H9 (cell line): Measurements from ENCODE around the gene MAT2A. TPM values are rescaled to one million over a fixed set of nuclear protein-coding genes. Genes with fewer than 3 reads are reported as not detected.

ENCODE experiments used
- DNase-seq: peaks from one replicate; pipeline ENCODE4 v3.0.0-alpha.2; 2017
- H2AFZ ChIP-seq: one replicate; pipeline ENCODE4 v1.6.1; 2013; ENCODE audit warnings: mild to moderate bottlenecking, low read length, control low read depth, moderate library complexity
- H2AK5ac ChIP-seq: 2 replicates; pipeline ENCODE4 v1.6.1; 2013; ENCODE audit warnings: low read length, control low read depth, mixed read lengths; ENCODE audit not compliant: insufficient read length
- H2BK120ac ChIP-seq: one replicate; pipeline ENCODE4 v1.6.1; 2013; ENCODE audit warnings: low read depth, mild to moderate bottlenecking, low read length, control low read depth, inconsistent platforms; ENCODE audit not compliant: poor library complexity, severe bottlenecking
- H2BK12ac ChIP-seq: 2 replicates; pipeline ENCODE4 v1.6.1; 2013; ENCODE audit warnings: low read length, control low read depth, mixed read lengths, low read depth; ENCODE audit not compliant: insufficient read length
- H2BK15ac ChIP-seq: 2 replicates; pipeline ENCODE4 v1.6.1; 2013; ENCODE audit warnings: low read depth, low read length, control low read depth
- H2BK20ac ChIP-seq: one replicate; pipeline ENCODE4 v1.6.1; 2013; ENCODE audit warnings: low read depth, mild to moderate bottlenecking, low read length, control low read depth, inconsistent platforms; ENCODE audit not compliant: poor library complexity, severe bottlenecking
- H2BK5ac ChIP-seq: 2 replicates; pipeline ENCODE4 v1.6.1; 2013; ENCODE audit warnings: low read length, control low read depth, mixed read lengths; ENCODE audit not compliant: insufficient read length
- H3K14ac ChIP-seq: 2 replicates; pipeline ENCODE4 v1.6.1; 2013; ENCODE audit warnings: low read length, control low read depth; ENCODE audit not compliant: insufficient read depth
- H3K18ac ChIP-seq: 2 replicates; pipeline ENCODE4 v1.6.1; 2013; ENCODE audit warnings: low read depth, mild to moderate bottlenecking, mixed read lengths, low read length, control low read depth; ENCODE audit not compliant: insufficient read length
- H3K23ac ChIP-seq: 2 replicates; pipeline ENCODE4 v1.6.1; 2013; ENCODE audit warnings: low read length, control low read depth, mixed read lengths, low read depth; ENCODE audit not compliant: insufficient read length
- H3K23me2 ChIP-seq: 2 replicates; pipeline ENCODE4 v1.6.1; 2013; ENCODE audit warnings: low read depth, mild to moderate bottlenecking, mixed read lengths, low read length, control low read depth; ENCODE audit not compliant: insufficient read length, poor library complexity, severe bottlenecking
- H3K27ac ChIP-seq: 2 replicates; pipeline ENCODE4 v1.5.1; 2013; ENCODE audit warnings: low read length, control low read depth, mixed read lengths, low read depth; ENCODE audit not compliant: insufficient read length
- H3K27me3 ChIP-seq: 2 replicates; pipeline ENCODE4 v1.6.1; 2013; ENCODE audit warnings: low read length, control low read depth, inconsistent platforms; ENCODE audit not compliant: insufficient read depth
- H3K4ac ChIP-seq: 2 replicates; pipeline ENCODE4 v1.6.1; 2013; ENCODE audit warnings: low read depth, mild to moderate bottlenecking, control low read depth, inconsistent platforms, low read length, moderate library complexity
- H3K4me1 ChIP-seq: 2 replicates; pipeline ENCODE4 v1.6.1; 2013; ENCODE audit warnings: low read length, control low read depth, inconsistent platforms; ENCODE audit not compliant: insufficient read depth
- H3K4me2 ChIP-seq: 2 replicates; pipeline ENCODE4 v1.6.1; 2013; ENCODE audit warnings: low read length, control low read depth, mixed read lengths; ENCODE audit not compliant: insufficient read length, insufficient read depth
- H3K56ac ChIP-seq: 2 replicates; pipeline ENCODE4 v1.6.1; 2013; ENCODE audit warnings: low read depth, mild to moderate bottlenecking, mixed read lengths, low read length, control low read depth; ENCODE audit not compliant: insufficient read length
- H3K79me1 ChIP-seq: 2 replicates; pipeline ENCODE4 v1.6.1; 2013; ENCODE audit warnings: low read depth, mild to moderate bottlenecking, moderate library complexity, low read length, control low read depth, inconsistent platforms; ENCODE audit not compliant: insufficient read depth, poor library complexity, severe bottlenecking
- H3K79me2 ChIP-seq: 2 replicates; pipeline ENCODE4 v1.6.1; 2013; ENCODE audit warnings: low read length, control low read depth, inconsistent platforms; ENCODE audit not compliant: insufficient read depth
- H3K9ac ChIP-seq: 2 replicates; pipeline ENCODE4 v1.6.1; 2013; ENCODE audit warnings: low read length, control low read depth, mixed read lengths; ENCODE audit not compliant: insufficient read length; ENCODE audit errors: extremely low read depth
- H3K9me3 ChIP-seq: one replicate; pipeline ENCODE4 v1.6.1; 2013; ENCODE audit warnings: low read depth, low read length, inconsistent platforms; ENCODE audit not compliant: control insufficient read depth
- H3T11ph ChIP-seq: one replicate; pipeline ENCODE4 v1.6.1; 2013; ENCODE audit warnings: mild to moderate bottlenecking, low read length, control low read depth, inconsistent platforms
- H4K20me1 ChIP-seq: one replicate; pipeline ENCODE4 v1.6.1; 2013; ENCODE audit not compliant: control insufficient read depth, insufficient read length, insufficient read depth
- H4K5ac ChIP-seq: 2 replicates; pipeline ENCODE4 v1.6.1; 2013; ENCODE audit warnings: low read depth, mild to moderate bottlenecking, mixed read lengths, low read length, control low read depth; ENCODE audit not compliant: insufficient read length
- H4K8ac ChIP-seq: replicated peaks from 2 replicates; pipeline ENCODE4 v1.6.1; 2013; ENCODE audit warnings: low read length, control low read depth, mixed read lengths, low read depth; ENCODE audit not compliant: insufficient read length
- H4K91ac ChIP-seq: 2 replicates; pipeline ENCODE4 v1.6.1; 2013; ENCODE audit warnings: low read depth, mild to moderate bottlenecking, moderate library complexity, mixed read lengths, low read length, control low read depth; ENCODE audit not compliant: insufficient read length
- H3K27ac Mint-ChIP-seq, 3 experiments: 2 replicates in 2 of 3; 3 replicates in 1 of 3; pipeline ENCODE4 v1.8.0; 2020 to 2021; ENCODE audit warnings: mixed read lengths in 3 of 3, mild to moderate bottlenecking in 1 of 3, moderate library complexity in 1 of 3
- H3K27me3 Mint-ChIP-seq: 2 replicates; pipeline ENCODE4 v1.8.0; 2021; ENCODE audit warnings: low read depth, mild to moderate bottlenecking, moderate library complexity, mixed read lengths
- H3K36me3 Mint-ChIP-seq, 3 experiments: 2 replicates in 2 of 3; 3 replicates in 1 of 3; pipeline ENCODE4 v1.8.0; 2020 to 2021; ENCODE audit warnings: low read depth in 3 of 3, mixed read lengths in 3 of 3; ENCODE audit not compliant: insufficient read depth in 1 of 3
- H3K4me1 Mint-ChIP-seq, 2 experiments: 2 replicates each; pipeline ENCODE4 v1.8.0; 2020; ENCODE audit warnings: mixed read lengths in 2 of 2
- H3K4me3 Mint-ChIP-seq, 2 experiments: 2 replicates in 1 of 2; 3 replicates in 1 of 2; pipeline ENCODE4 v1.8.0; 2020 to 2021; ENCODE audit warnings: mild to moderate bottlenecking in 2 of 2, mixed read lengths in 2 of 2, moderate library complexity in 1 of 2
- H3K9me3 Mint-ChIP-seq, 2 experiments: 2 replicates in 1 of 2; 3 replicates in 1 of 2; pipeline ENCODE4 v1.8.0; 2020; ENCODE audit warnings: mild to moderate bottlenecking in 2 of 2, mixed read lengths in 2 of 2, moderate library complexity in 1 of 2
- CTCF ChIP-seq: fragments of 200-600 bp; sonication (generic); conservative IDR thresholded peaks from 3 replicates; pipeline ENCODE4 v1.8.0; 2021; ENCODE audit warnings: antibody characterized with exemption, mild to moderate bottlenecking
- WGBS: extraction: QIAGEN DNeasy Blood & Tissue Kit; methylation state at CpG from one replicate; pipeline ENCODE4 v1.1.7; 2013; ENCODE audit warnings: missing lambda C conversion rate, low lambda C conversion rate, mixed read lengths; ENCODE audit not compliant: insufficient read length; ENCODE audit errors: extremely low coverage; 5-methylcytosine and 5-hydroxymethylcytosine counted together
- total RNA-seq: library from RNA; stranded (reverse); gene quantifications from 2 replicates; pipeline ENCODE4 v1.2.1, GENCODE V29; 2021

Gene MAT2A
- total RNA-seq, 1 experiment from 2014 or later = 459 TPM

- H3K27ac Mint-ChIP-seq = no peak overlapping the region
Observed at GRCh38 chr2:85504778-85505261, 34.1 kb upstream of the MAT2A start.

More at GRCh38 chr2:85504778-85505261, 34.1 kb upstream of the MAT2A start:
- no peak overlapping the region; a peak in 1 of 5 replicates for H3K4me3 Mint-ChIP-seq
- Histone ChIP-seq H4K8ac (no peak overlapping the region), H2AFZ (no peak overlapping the region), H3K79me1 (no peaks in the 10 kb centered on the region), H4K91ac (no peak overlapping the region), H3K4me2 (no peak overlapping the region), H2BK120ac (no peak overlapping the region), H3K56ac (no peak overlapping the region), H4K5ac (peak overlapping the region; percentile 84), H3K9me3 (no peaks in the 10 kb centered on the region), H3K9ac (no peak overlapping the region), H3T11ph (no peak overlapping the region), H3K18ac (no peak overlapping the region), H4K20me1 (no peaks in the 10 kb centered on the region), H3K27ac (no peak overlapping the region), H2BK20ac (no peak overlapping the region), H2BK15ac (no peak overlapping the region), H3K23ac (no peak overlapping the region), H3K4me1 (0 out of 2 replicates have a peak, but pooled peaks cover 2% of the 10 kb centered on the region), H3K27me3 (no peaks in the 10 kb centered on the region), H3K23me2 (no peaks in the 10 kb centered on the region), H2BK5ac (no peak overlapping the region), H3K79me2 (no peaks in the 10 kb centered on the region), H3K4ac (no peak overlapping the region), H2BK12ac (no peak overlapping the region), H3K14ac (no peak overlapping the region), H2AK5ac (no peak overlapping the region)
- no peak for TF ChIP-seq CTCF
- no peak for DNase-seq
- H3K4me1 Mint-ChIP-seq = peaks cover 8 to 19% of the 10 kb centered on the region in 2 experiments
- WGBS = no CpG with 5 or more reads among the region's 3 CpGs
- no peaks in the 10 kb centered on the region for H3K36me3 Mint-ChIP-seq
- H3K27me3 Mint-ChIP-seq = no peaks in the 10 kb centered on the region
- H3K9me3 Mint-ChIP-seq = peaks cover 0 to 3% of the 10 kb centered on the region in 2 experiments; a peak in 1 of 5 replicates
